NCI-H2081 (cell line): Measurements from ENCODE around the gene IL10RB.

Experiments used
- DNase-seq, 2 experiments: peaks; one replicate each; lab custom pipeline; 2025; lab: John Stamatoyannopoulos, UW

IL10RB gene

GRCh38 chr21:33332143-33332542 lies 66.0 kb downstream of the IL10RB start:
- DNase-seq: no peak

- no peak for DNase-seq
Measured at GRCh38 chr21:33334191-33334590, 68.0 kb downstream of the IL10RB start.

GRCh38 chr21:33334824-33335223 lies 68.7 kb downstream of the IL10RB start:
- no peak for DNase-seq

- no peak for DNase-seq
Measured at GRCh38 chr21:33339135-33339534, 73.0 kb downstream of the IL10RB start.

GRCh38 chr21:33339918-33340317 lies 73.8 kb downstream of the IL10RB start:
- no peak for DNase-seq

- no peak for DNase-seq
Measured at GRCh38 chr21:33345751-33346238, 79.6 kb downstream of the IL10RB start.
